ENCODE results near the gene VPREB1. TPM values are rescaled to one million over a fixed set of nuclear protein-coding genes. Genes with fewer than 3 reads are reported as not detected.

The VPREB1 gene
- total RNA-seq (not detected), polyA plus RNA-seq (1 to 10 TPM in 1 of 3 donors, under 1 TPM in 2; 0.22 to 9.6 (median 0.30) TPM)
- long read RNA-seq, donor 1, partial matches to known transcripts, result 0 of 2 reads
- long read RNA-seq, donor 1, other reads (novel, unspliced or antisense), result 0 of 2 reads
- long read RNA-seq, donor 2, result 0 reads

GRCh38 chr22:22244316-22245250 is at the start of gene VPREB1:
VPREB1 (plus strand) TSS chr22:22244786; CDS start chr22:22244814, 28 bp downstream.
- peaks cover 0 to 49% (median 12%) of the 10 kb centered on the region in 6 donors for H3K4me1 ChIP-seq
- H3K27ac ChIP-seq, result no peak within 1 kb of the TSS
- H3K9me3 ChIP-seq, result no peaks in the 10 kb centered on the region
- 33 to 49% (median 39%) methylated on average over 22 to 25 of the region's 25 CpGs for WGBS, 5 donors
- no peak within 1 kb of the TSS for H3K4me3 ChIP-seq
- H3K36me3 ChIP-seq, result no peaks in the 10 kb centered on the region
- no peak for DNase-seq
- TF ChIP-seq CTCF (IDR thresholded peaks at IDR 0.05 in 8 of 11, conservative IDR thresholded peaks at IDR 0.05 in 3 of 11), result no peak
- no peak for TF ChIP-seq POLR2AphosphoS5 (IDR thresholded peaks at IDR 0.05)
- TF ChIP-seq POLR2A (IDR thresholded peaks at IDR 0.05), result no peak
- peaks cover 0 to 16% (median 0%) of the 10 kb centered on the region in 7 donors for H3K27me3 ChIP-seq (replicated peaks in 1 of 7)
- intact Hi-C loops (cut with DNase I; ENCODE audit: low total_unique reads), result no loop called here

GRCh38 chr22:22194931-22195264 is 49.7 kb upstream of the VPREB1 start:
- peaks cover 0 to 21% (median 0%) of the 10 kb centered on the region in 7 donors for H3K27me3 ChIP-seq (replicated peaks in 1 of 7)
- WGBS, 5 donors, result 38 to 51% (median 50%) methylated on average over 3 of the region's 3 CpGs
- H3K9me3 ChIP-seq, result no peaks in the 10 kb centered on the region
- H3K27ac ChIP-seq, result peak overlapping the region in 2 of 8 donors; percentile 66 to 82
- TF ChIP-seq POLR2AphosphoS5 (IDR thresholded peaks at IDR 0.05) (no peak), POLR2A (IDR thresholded peaks at IDR 0.05) (no peak), CTCF (IDR thresholded peaks at IDR 0.05 in 8 of 11, conservative IDR thresholded peaks at IDR 0.05 in 3 of 11) (no peak)
- DNase-seq, result no peak
- H3K4me1 ChIP-seq, result peaks cover 0 to 40% (median 11%) of the 10 kb centered on the region in 6 donors
- H3K36me3 ChIP-seq, result no peaks in the 10 kb centered on the region
- no peak overlapping the region for H3K4me3 ChIP-seq
- intact Hi-C loops (cut with DNase I; ENCODE audit: low total_unique reads), result no loop called here

GRCh38 chr22:22195265-22196017 is 49.1 kb upstream of the VPREB1 start:
- intact Hi-C loops (cut with DNase I; ENCODE audit: low total_unique reads), result no loop called here
- Histone ChIP-seq H3K36me3 (no peaks in the 10 kb centered on the region), H3K27ac (peak overlapping the region in 6 of 8 donors; percentile 30 to 82 (median 68)), H3K4me1 (peaks cover 0 to 40% (median 11%) of the 10 kb centered on the region in 6 donors), H3K4me3 (peak overlapping the region in 3 of 8 donors; percentile 2 to 55 (median 9)), H3K27me3 (replicated peaks in 1 of 7) (peaks cover 0 to 22% (median 0%) of the 10 kb centered on the region in 7 donors), H3K9me3 (no peaks in the 10 kb centered on the region)
- DNase-seq, result peak; percentile 92
- TF ChIP-seq CTCF (IDR thresholded peaks at IDR 0.05 in 8 of 11, conservative IDR thresholded peaks at IDR 0.05 in 3 of 11) (peak; percentile 78 to 92 (median 84)), POLR2A (IDR thresholded peaks at IDR 0.05) (no peak), POLR2AphosphoS5 (IDR thresholded peaks at IDR 0.05) (peak in 2 of 3 donors; percentile 38 to 45)
- WGBS, 5 donors, result 50 to 61% (median 55%) methylated on average over 7 of the region's 7 CpGs

Data from spleen (tissue), 13 donors.